ENCODE data around the gene TDRD12. TPM values are rescaled to one million over a fixed set of nuclear protein-coding genes. Genes with fewer than 3 reads are reported as not detected.

The TDRD12 gene
- total and polyA plus RNA-seq, 2 experiments from 2014 or later: 0.68 to 2.8 TPM

- no peak for TF ChIP-seq REST (IDR thresholded peaks at IDR 0.05; ENCODE audit: unreplicated experiment)
- TF ChIP-seq CTCF (conservative IDR thresholded peaks at IDR 0.05; ENCODE audit: low read depth in 2 of 2): no peak
These were observed 46.0 kb upstream of the TDRD12 start (continued) for GRCh38 chr19:32673573-32673972.

GRCh38 chr19:32674153-32674930 is 45.2 kb upstream of the TDRD12 start:
- peaks cover 45% of the 10 kb centered on the region for H3K27me3 ChIP-seq (ENCODE audit: insufficient read depth)
- TF ChIP-seq ZNF331 (CRISPR knock-in tag; IDR thresholded peaks at IDR 0.05; ENCODE audit: low read depth): no peak
- no peak for TF ChIP-seq JUNB (IDR thresholded peaks at IDR 0.05; ENCODE audit: unreplicated experiment)
- TF ChIP-seq EZH2phosphoT487 (IDR thresholded peaks at IDR 0.05; ENCODE audit: unreplicated experiment): no peak
- TF ChIP-seq POLR2AphosphoS5 (IDR thresholded peaks at IDR 0.05; ENCODE audit: low read depth): no peak
- no peak for TF ChIP-seq EZH2 (IDR thresholded peaks at IDR 0.05; ENCODE audit: low read depth, unreplicated experiment)
- no peak overlapping the region for H2AFZ ChIP-seq
- H3F3A ChIP-seq (replicated peaks; ENCODE audit: low read depth): 0 out of 2 replicates have a peak, but pooled peaks cover 5% of the 10 kb centered on the region
- Mint-ChIP-seq H3K4me1 (peaks cover 25% of the 10 kb centered on the region), H3K4me3 (peak overlapping the region; percentile 93), H3K9me3 (peaks cover 3% of the 10 kb centered on the region; the same call in 1 of the 3 replicates), H3K36me3 (ENCODE audit: low read depth) (no peaks in the 10 kb centered on the region; the same call in 2 of the 3 replicates), H3K27me3 (ENCODE audit: insufficient read depth, low read depth, poor library complexity) (peaks cover 39% of the 10 kb centered on the region), H3K27ac (0 out of 2 replicates have a peak overlapping the region, but pooled peaks have one; percentile 73)
- H3K79me2 ChIP-seq (replicated peaks; ENCODE audit: insufficient read depth): peaks cover 51% of the 10 kb centered on the region
- H3K36me3 ChIP-seq (ENCODE audit: insufficient read depth): no peaks in the 10 kb centered on the region
- no peaks in the 10 kb centered on the region for H3K9me2 ChIP-seq (ENCODE audit: insufficient read depth)
- ATAC-seq (peak; percentile 13), DNase-seq (ENCODE audit: low spot score) (no peak)
- H3K27ac ChIP-seq (ENCODE audit: low read depth): no peak overlapping the region
- peaks cover 14% of the 10 kb centered on the region; the same call in 1 of the 2 replicates for H3K4me1 ChIP-seq (ENCODE audit: insufficient read depth)
- peak overlapping the region; percentile 85 for H3K4me3 ChIP-seq
- H4K20me1 ChIP-seq (replicated peaks; ENCODE audit: insufficient read depth): peaks cover 20% of the 10 kb centered on the region
- peak overlapping the region; percentile 97 for H3K4me2 ChIP-seq
